Esophagus mucosa (tissue), 1 donor: ENCODE results near the gene THSD4. TPM values are rescaled to one million over a fixed set of nuclear protein-coding genes. Genes with fewer than 3 reads are reported as not detected.
A peak's percentile ranks its signal among the peaks of the same experiment; 100 is the strongest.

ENCODE experiments used
- ATAC-seq: fragments of 200-7000 bp; cut with Tn5 transposase; one replicate; pipeline ENCODE4 v1.9.1; 2020
- total RNA-seq: library from RNA; stranded (reverse); gene quantifications from one replicate; pipeline ENCODE4 v1.2.4, GENCODE V29; 2023
- donor health status: DM: yes; HTN: yes; CAD: no.

Gene THSD4
- total RNA-seq, 1 donor from 2014 or later, result 121 TPM

GRCh38 chr15:71677766-71678165 lies 562.5 kb downstream of the THSD4 start:
- ATAC-seq, result no peak

DNA sequence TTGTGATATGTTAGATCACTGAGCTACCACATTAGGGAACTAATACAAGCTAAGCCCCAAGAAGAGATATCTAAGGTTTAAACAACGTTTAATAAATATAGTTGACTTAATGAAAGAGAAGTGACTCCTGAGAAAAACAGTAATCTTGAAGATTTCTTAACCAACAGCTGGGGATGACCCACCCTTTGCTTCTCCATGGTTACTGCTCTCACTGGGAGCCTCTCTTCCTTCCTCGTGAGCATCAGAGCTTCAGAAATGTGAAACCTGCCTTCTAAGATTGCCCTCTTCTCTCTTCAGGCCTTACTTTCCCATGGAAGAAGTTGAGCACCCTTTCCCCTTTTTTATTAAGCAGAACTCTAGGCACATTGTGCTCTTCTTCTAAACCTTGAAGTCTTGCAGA lies 562.9 kb downstream of the THSD4 start:
- ATAC-seq, result no peak

- ATAC-seq, result no peak
Measured at GRCh38 chr15:71678605-71679004, 563.3 kb downstream of the THSD4 start.

DNA sequence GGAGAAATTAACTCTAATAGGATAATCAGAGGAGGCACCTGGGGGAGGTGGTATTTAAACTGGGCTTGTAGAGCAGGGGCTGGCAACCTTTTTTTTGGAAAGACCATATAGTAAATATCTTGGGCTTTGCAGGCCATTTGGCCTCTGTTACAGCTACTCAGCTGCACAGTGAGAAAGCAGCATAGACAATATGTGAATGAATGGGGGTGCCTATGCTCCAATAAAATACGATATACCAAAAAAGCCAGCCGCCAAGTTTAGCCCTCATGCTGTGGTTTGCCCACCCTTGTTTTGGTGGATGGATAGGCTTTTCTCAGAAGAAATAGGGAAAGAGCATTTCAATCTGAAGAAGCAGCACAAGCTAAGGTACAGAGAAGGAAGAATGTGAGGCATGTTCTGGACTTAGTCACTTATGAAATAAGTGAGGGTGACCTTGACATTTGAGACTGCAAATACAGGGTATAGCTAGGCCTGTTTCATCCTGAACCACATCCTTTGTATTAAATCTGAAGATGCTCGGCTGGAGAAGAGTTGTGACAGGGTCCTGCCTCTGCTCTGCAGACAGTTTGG lies 564.0 kb downstream of the THSD4 start:
- peak; percentile 30 for ATAC-seq

GRCh38 chr15:71679793-71680353 lies 564.6 kb downstream of the THSD4 start:
- peak; percentile 61 for ATAC-seq

DNA sequence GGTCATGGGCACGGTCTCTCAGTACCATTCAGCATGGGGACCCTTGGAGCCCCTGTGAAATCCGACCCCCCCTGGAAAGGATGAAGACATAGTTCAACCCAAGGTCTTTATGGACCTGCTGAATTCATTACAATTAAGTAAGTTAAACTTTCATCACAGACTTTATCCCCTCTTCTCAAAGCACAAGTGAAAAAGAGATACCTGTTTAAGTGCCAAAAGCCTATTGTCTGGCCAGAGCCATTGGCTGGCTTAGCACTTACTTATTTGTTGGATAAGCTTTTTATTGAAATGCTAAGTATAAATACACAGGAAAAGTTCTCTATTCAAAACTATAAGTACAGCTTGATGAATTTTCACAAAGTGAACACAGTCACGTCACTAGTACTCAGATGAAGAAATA lies 566.7 kb downstream of the THSD4 start:
- ATAC-seq, result no peak

GRCh38 chr15:71683411-71684274 lies 568.4 kb downstream of the THSD4 start:
- no peak for ATAC-seq

GRCh38 chr15:71685420-71685993 lies 570.2 kb downstream of the THSD4 start:
- no peak for ATAC-seq

GRCh38 chr15:71686221-71687050 lies 571.2 kb downstream of the THSD4 start:
- no peak for ATAC-seq

DNA sequence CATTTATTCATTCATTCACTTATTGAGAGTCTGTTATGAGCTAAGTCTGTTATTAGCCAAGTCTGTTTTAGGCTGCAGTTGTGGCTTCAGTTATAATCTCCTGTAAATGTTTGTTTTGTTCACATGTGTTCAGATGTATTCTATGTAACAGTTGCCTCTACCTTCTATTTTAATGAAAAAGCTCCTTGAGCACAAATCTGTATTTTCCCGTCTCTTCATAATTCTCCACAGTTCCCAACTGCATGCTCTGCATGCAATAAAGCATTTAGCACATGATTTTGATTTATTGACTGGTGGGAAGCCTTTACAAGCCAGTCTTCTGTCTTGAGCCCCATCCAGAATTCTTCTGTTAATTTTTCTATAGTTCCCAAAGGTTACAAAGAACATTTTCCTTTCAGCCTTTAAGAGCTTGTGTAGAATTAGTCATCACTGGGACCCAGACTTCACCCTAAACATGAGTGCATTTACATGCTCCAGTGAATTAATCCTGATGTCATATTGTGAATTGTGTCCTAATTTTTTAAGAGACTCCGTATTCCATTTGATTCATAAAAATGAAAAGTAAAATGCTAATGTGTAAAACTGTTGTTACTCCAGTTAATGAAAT lies 572.7 kb downstream of the THSD4 start:
- ATAC-seq, result peak; percentile 46

- ATAC-seq, result no peak
Measured at GRCh38 chr15:71688509-71689094, 573.3 kb downstream of the THSD4 start.

DNA sequence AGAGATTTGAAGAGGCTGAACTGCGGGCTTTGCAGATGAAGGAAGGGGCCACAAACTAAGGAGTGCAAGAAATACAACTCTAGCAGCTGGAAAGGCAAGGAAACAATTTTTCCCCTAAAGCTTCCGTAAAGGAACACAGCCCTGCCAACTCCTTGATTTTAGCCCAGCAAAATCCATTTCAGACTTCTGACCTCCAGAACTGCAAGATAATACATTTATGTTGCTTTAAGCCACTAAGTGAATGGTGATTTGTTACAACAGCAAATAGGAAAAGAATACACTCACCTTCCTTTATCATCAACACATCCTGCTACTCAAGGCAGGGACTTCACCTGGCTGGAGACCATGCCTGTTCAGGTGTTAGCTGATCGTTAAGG lies 575.8 kb downstream of the THSD4 start:
- no peak for ATAC-seq

GRCh38 chr15:71691458-71692417 lies 576.5 kb downstream of the THSD4 start:
- ATAC-seq, result peak; percentile 25

- no peak for ATAC-seq
Measured at GRCh38 chr15:71697236-71697635, 582.0 kb downstream of the THSD4 start.

DNA sequence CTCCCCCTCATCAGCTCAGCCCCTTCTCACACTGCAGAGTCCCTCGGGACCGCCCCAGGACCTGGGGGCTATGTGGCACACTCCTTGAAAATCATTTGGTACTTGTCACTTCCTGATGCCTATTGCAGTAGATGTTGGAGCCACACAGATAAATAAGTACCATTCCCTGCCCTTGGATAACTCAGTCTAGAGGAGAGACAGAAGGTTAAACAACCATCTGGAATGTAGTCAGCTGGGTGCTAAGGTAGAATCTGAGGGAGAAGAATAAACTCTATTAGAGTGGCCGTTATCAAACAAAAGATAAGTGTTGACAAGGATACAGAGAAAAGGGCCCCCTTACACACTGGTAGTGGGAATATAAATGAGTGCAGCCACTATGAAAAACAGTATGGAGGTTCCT lies 582.8 kb downstream of the THSD4 start:
- ATAC-seq, result no peak

DNA sequence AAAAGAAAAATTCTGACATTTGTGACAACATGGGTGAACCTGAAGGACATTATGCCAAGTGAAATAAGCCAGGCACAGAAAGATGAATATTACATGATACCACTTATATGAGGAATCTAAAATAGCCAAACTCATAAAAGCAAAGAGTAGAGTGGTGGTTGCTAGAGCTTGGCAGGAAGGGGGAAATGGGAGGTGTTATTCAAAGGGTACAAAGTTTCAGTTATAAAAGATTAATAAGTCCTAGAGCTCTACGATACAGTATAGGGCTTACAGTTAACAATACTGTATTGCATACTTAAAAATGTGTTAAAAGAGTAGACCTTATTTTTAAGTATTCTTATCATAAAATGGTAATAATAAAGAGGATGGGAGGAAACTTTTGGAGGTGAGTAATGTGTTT lies 583.5 kb downstream of the THSD4 start:
- ATAC-seq, result no peak

DNA sequence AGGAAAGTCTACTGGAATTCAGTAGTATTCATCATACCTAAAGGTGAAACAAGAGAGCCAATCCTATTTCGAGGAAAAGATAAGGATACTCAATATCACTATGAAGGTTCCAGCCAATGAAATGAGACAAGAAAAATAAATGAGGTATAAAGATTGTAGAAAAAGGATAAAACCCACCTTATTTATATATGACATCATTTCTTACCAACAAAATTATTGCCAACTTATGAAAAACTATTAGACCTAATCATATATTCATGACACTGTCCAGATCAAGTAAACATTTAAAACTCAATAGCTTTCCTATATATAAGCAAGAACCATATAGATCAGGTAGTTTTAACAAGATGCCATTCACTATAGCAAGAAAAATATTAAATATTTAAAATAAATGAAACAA lies 584.7 kb downstream of the THSD4 start:
- no peak for ATAC-seq

GRCh38 chr15:71701808-71702207 lies 586.5 kb downstream of the THSD4 start:
- ATAC-seq, result no peak

DNA sequence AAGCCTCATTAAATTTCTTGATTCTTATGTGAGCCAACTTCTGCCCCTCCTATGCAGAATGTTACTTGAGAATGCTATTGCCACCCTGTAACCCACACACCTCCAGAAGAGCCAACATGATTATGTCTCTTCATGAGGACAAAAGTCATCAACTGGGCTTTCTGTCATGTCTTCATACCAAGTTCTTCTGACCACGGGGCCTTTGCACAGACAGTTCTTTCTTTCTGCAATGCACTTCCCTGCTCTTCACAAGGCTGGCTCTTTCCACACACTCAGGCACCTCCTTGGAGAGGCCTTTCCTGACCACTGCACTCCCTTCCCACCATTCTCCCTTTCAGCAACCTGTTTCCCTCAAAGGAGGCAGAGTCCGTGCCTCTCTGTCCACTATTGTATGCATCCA lies 587.2 kb downstream of the THSD4 start:
- no peak for ATAC-seq

DNA sequence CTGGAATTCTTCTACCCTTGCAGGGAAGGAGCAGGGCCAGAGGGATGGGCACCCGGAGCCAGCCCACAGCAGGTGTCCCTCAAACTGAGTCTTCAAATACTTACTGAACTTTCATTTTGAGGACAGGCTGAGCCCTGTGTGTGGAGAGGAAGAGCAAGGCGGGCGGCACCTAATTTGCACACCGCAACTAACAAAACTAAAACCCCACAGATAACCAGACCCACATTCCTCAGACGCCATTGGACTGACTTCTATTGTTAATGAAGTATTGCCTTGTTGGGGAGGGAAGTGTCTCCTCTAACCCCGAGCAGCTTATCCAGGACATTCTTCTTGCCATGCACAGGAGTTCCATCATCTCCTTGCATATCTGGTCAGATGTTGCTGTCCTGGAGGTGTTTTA lies 589.9 kb downstream of the THSD4 start:
- no peak for ATAC-seq
